Sciatic nerve (tissue), 2 donors: ENCODE data around the gene PHF11. TPM values are rescaled to one million over a fixed set of nuclear protein-coding genes. Genes with fewer than 3 reads are reported as not detected.
A peak's percentile ranks its signal among the peaks of the same experiment; 100 is the strongest.

Source experiments
- ATAC-seq: fragments of 200-7000 bp; cut with Tn5 transposase; one replicate; pipeline ENCODE4 v1.9.1; 2020; ENCODE audit warnings: mild to moderate bottlenecking, moderate library complexity
- DNase-seq: peaks from one replicate; pipeline ENCODE4 v3.0.0-alpha.2; 2020; ENCODE audit warnings: low spot score
- intact Hi-C: fragments of 100-400 bp; cut with DNase I; formaldehyde crosslinking; loops from one replicate; pipeline ENCODE4 v1.14.2; 2022
- total RNA-seq: library from RNA; stranded (reverse); fragmentation: NEBNext Ultra II Directional; extraction: Animal tissue kit (Norgen Biotek cat#: 25700); gene quantifications from one replicate; pipeline ENCODE4 v1.2.1, GENCODE V29; 2021
- donor health status: DM: no; HTN: no; CAD: no.
- donor health status: DM: no; HTN: no; CAD: no.

PHF11 gene
- total RNA-seq = 55.2 TPM

DNA sequence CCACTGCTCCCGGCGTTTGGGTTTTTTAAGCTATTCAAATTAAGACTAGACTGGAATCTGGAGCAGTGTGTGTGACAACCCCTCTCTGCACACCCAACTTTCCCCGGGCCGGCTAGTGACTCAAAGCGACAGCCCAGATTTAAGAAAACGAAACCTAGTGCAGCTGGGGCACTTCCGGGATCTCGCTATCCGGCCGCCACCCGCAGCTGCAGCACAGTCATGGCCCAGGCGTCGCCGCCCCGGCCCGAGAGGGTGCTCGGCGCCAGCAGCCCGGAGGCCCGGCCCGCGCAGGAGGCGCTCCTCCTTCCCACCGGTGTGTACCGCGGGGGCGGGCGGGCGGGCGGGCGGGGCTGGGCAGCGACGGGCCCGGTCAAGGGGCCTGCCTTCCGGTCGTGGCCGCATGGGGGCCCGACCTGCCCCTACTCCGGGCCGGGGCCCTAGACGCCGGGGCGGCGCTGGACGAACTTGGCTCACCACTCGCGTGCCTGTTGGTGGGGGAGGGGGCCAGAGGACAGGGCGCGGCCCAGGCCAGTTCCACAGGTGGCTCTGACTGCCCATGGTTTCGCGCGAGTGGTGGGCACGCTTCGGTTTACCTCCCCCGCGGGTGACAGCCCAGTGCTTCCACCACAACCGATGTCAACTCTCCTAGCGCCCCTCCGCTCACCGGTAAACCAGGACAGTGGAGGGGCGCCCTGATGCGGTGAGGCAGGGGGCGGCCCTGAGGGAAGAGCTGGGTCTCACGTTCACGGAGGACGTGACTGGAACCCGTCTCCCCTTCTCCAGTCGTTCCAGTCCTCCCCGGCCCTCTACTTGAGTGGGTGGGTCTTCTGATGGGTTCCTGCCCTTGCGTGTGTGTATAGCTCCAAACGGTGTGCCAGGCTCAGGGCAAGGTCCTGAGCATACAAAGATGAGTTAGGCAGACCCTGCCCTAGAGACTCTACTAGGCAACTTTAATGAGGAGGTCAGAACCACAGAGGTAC, at the start of gene PHF11:
Gene PHF11, plus strand, starts transcription at position 171 of the 980 bp plus-strand sequence. Its CDS starts 49 bp downstream, at position 220.
- intact Hi-C loops = no loop called here
- ATAC-seq (peak; percentile 86), DNase-seq (peak; percentile 86)

GRCh38 chr13:49446473-49446872, 49.3 kb upstream of the PHF11 start:
- no peak for DNase-seq
- ATAC-seq = no peak
- intact Hi-C loops = no loop called here

- ATAC-seq (no peak), DNase-seq (no peak)
- intact Hi-C loops = no loop called here
Observed at GRCh38 chr13:49448753-49449152, 47.0 kb upstream of the PHF11 start.

DNA sequence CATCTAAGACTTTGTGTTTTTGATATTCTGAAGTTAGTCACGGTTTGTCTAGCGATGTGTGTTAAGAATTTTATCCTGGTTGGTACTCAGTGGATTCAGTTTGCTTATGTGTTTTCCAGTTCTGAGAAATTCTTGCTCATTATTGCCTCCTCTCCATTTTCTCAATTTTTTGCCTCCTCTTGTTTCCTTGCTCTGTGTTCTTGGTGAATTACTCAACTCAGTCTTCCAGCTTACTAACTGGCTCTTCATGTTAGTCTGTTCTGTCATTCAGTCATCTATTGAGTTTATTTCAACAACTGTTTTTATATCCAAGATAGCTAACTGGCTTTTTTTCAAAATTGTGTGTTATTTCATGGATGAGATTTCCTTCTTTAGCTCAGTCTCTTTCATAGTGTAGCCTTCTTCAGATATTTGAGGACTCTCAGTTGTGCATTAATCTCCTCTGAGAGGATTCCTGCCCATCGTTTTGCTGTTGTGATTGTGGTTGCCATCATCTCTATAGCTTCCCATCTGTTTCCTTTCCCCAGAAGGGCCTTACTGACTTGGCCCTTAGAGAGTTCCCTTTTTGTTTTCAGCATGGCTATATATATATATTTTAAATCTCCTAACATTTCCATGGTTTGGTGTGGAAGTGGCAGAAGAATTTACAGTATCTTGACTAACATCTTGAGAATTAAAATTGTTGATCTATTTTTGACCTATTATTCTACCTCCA, 45.5 kb upstream of the PHF11 start:
- no peak for ATAC-seq
- DNase-seq = no peak
- intact Hi-C loops = no loop called here

DNA sequence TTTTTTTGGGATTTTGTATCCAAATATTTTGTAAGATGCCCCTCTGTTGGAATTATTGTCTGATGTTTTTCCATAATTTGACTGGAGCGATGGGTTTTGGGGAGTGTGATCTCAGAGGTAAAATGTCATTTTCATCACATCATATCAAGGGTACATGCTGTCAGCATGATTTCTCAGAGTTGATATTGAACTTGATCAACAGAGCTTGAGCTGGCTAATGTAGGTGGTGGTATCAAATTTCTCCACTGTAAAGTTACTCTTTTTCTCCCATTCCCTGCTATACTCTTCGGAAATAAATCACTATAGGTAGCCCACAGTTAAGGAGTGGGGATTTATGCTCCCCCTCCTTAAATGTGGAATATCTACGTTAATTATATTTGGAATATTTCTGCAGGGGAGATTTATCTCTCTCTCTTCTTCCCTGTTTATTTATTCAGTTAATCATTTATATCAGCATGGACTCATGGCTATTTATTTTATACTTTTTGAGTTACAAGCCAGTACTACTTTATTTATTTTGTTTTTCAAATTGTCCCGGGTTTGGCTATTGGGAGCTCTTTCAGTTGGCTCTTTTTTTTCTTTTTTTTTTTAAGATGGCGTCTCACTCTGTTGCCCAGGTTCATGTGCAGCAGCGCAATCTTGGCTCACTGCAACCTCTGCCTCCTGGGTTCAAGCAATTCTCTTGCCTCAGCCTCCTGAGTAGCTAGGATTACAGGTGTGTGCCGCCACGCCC, 42.9 kb upstream of the PHF11 start:
- ATAC-seq (no peak), DNase-seq (no peak)
- intact Hi-C loops = no loop called here

GRCh38 chr13:49453465-49453864, 42.3 kb upstream of the PHF11 start:
- intact Hi-C loops = no loop called here
- DNase-seq = no peak

GRCh38 chr13:49454388-49455006, 41.3 kb upstream of the PHF11 start:
- ATAC-seq = peak; percentile 61
- intact Hi-C loops = no loop called here
- no peak for DNase-seq

More at GRCh38 chr13:49453465-49453864, 42.3 kb upstream of the PHF11 start:
- no peak for ATAC-seq

DNA sequence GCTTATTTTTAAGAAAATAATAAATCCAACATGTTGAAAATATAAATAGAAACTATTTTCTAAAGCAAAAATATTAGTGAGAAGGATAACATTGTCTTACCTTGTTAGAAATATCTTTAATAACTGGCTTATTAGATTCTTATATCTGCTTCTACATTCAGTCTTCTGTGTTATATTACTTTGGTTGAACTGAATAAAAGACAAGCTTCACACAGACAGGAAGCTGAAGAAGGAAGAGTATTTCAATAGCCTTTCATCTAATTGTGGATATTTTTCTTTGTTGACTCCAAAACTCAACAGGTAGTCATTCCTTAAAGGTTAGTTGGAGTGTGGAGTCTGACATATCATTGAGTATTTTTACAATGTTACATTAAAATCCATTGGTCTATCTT, 40.8 kb upstream of the PHF11 start:
- DNase-seq (no peak), ATAC-seq (no peak)
- intact Hi-C loops = no loop called here

DNA sequence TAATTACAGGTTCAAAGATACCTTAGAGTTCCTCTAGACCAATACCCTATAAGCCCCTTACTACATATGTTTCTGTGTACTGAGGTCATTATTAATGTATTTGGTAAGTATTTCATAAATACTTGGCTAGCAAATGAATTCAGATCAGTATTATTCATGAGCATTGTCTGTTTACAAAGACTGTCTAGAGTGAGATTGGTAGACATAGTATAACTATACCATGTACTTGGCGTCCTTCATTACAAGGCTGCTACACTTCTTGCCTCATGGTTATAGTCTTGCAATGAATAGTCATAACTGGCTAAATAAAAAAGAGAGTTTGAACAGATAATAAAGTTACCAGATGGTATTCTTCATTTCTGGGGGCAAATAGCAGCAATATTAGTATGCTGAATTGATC, 39.6 kb upstream of the PHF11 start:
- DNase-seq (no peak), ATAC-seq (no peak)
- intact Hi-C loops = no loop called here

DNA sequence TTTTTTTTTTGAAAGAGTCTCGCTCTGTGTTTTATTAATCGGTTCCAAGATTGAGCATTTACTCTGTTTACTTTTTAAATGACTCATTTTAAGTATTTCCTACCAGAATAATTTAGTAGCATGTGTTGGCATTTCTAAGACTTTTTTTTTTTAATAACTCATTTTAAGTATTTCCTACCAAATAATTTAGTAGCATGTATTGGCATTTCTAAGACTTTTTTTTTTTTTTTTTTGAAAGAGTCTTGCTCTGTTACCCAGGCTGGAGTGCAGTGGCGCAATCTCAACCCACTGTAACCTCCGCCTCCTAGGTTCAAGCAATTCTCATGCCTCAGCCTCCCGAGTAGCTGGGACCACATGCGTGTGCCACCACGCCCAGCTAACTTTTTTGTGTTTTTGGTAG, 38.5 kb upstream of the PHF11 start:
- no peak for ATAC-seq
- DNase-seq = no peak
- intact Hi-C loops = no loop called here

GRCh38 chr13:49459580-49459979, 36.2 kb upstream of the PHF11 start:
- ATAC-seq (no peak), DNase-seq (no peak)
- intact Hi-C loops = no loop called here

DNA sequence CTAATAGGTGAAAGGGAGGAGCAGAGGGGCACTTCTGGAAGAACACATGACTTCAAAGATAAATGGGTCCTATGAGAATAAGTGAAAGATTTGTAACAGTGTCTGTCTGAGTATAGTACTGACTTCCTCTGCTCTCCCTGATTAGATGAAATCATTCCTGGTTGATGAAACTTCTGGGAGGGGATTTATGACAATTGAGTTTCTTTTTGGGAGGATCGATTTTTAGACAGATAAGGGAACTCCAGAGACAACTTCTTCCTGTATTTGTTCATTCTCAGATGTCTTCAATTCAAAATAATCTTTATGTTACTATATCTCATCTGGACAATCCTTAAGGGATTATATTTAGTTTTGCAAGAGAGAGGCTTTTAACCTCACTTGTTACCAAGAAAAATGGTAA, 31.7 kb upstream of the PHF11 start:
- ATAC-seq (no peak), DNase-seq (no peak)
- intact Hi-C loops = no loop called here

GRCh38 chr13:49464621-49465325, 31.0 kb upstream of the PHF11 start:
- no peak for DNase-seq
- intact Hi-C loops = no loop called here
- peak; percentile 97 for ATAC-seq

DNA sequence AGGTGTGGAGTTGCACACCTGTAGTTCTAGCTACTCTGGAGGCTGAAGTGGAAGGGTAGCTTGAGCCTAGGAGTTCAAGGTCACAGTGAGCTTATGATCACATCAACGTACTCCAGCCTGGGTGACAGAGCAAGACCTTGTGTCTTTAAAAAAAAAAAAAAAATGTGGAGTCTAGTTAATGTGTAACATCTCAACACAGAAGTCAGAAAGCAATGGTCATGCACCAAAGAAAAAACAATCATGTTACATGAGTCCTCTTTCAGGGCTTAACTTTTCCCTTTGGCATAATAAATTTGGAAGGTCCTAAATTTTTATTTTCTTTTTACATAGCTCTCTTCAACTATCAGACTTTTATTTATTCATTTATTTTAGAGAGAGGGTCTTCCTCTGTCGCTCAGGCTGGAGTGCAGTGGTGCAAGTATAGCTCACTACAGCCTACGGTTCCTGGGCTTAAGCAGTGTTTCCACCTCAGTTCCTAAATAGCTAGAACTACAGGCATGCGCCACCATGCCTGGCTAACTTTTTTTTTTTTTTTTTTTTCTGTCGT, 29.4 kb upstream of the PHF11 start:
- no peak for ATAC-seq
- no peak for DNase-seq
- intact Hi-C loops = no loop called here

DNA sequence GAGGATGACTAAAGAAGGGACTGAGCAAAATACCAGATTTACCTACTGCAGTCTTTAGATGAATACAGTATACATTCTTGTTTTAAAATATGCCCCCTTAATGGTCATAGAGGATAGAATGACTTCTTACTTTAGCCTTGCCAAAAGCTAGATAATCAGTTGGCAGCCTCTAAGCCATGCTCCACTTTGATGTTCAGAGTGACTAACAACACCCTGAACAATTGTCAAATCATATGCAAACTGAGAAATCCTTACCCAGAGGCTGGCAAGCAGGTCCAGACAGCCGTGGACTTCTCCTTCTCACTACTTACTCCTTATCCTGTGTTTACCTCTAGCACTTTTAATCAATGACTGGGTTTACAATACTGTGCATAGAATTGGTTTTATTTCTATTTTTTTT, 23.6 kb upstream of the PHF11 start:
- intact Hi-C loops = no loop called here
- DNase-seq (no peak), ATAC-seq (no peak)

DNA sequence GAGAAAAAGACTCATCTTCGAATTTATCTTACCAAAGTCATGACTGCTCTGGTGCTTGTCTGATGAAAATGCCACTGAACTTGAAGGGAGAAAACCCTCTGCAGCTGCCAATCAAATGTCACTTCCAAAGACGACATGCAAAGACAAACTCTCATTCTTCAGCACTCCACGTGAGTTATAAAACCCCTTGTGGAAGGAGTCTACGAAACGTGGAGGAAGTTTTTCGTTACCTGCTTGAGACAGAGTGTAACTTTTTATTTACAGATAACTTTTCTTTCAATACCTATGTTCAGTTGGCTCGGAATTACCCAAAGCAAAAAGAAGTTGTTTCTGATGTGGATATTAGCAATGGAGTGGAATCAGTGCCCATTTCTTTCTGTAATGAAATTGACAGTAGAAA, 19.2 kb upstream of the PHF11 start:
- DNase-seq (no peak), ATAC-seq (no peak)
- intact Hi-C loops = no loop called here

DNA sequence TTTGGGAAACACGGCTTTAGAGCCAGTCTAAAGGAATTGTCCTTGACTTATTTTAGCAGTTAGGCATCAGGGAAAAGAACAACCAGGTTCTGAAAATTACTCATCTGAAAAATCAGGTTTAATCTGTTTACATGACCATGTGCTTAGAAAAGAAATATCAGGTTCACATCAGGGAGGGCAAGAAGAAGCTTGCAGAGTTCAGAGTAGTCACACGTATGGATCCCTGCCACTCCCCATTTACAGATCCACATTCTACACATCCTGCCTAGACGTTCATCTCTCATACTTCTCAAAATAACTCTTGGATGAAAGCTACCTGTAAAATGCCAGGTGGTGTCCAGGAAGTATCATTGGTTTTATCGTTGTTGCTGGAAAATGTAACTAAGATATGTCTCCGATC, 14.0 kb upstream of the PHF11 start:
- ATAC-seq (no peak), DNase-seq (no peak)
- intact Hi-C loops = no loop called here

- no peak for DNase-seq
- intact Hi-C loops = no loop called here
- no peak for ATAC-seq
Observed at GRCh38 chr13:49488563-49488962, 7.2 kb upstream of the PHF11 start.
